ENCODE measurements around the gene ENDOV.
A peak's percentile ranks its signal among the peaks of the same experiment; 100 is the strongest.

Gene ENDOV

GRCh38 chr17:80472996-80473395 lies 58.0 kb downstream of the ENDOV start:
- Histone ChIP-seq H3K9me3 (ENCODE audit: severe bottlenecking) (no peaks in the 10 kb centered on the region), H3K4me3 (ENCODE audit: low read depth, low read length) (no peak overlapping the region), H3K27me3 (ENCODE audit: insufficient read depth, low read depth, severe bottlenecking) (no peaks in the 10 kb centered on the region), H3K36me3 (peaks cover 75% of the 10 kb centered on the region), H3K27ac (no peak overlapping the region)
- no peak for TF ChIP-seq CTCF (IDR thresholded peaks at IDR 0.05; ENCODE audit: low read depth, low read length)
- DNase-seq: no peak

- no peak for TF ChIP-seq CTCF (IDR thresholded peaks at IDR 0.05; ENCODE audit: low read depth, low read length)
- Histone ChIP-seq H3K27me3 (ENCODE audit: insufficient read depth, low read depth, severe bottlenecking) (no peaks in the 10 kb centered on the region), H3K9me3 (ENCODE audit: severe bottlenecking) (no peaks in the 10 kb centered on the region), H3K4me3 (ENCODE audit: low read depth, low read length) (no peak overlapping the region; the same call in 1 of the 2 replicates), H3K36me3 (peaks cover 68% of the 10 kb centered on the region), H3K27ac (no peak overlapping the region)
- DNase-seq: no peak
Observed at GRCh38 chr17:80473701-80474100, 58.7 kb downstream of the ENDOV start.

- peaks cover 61% of the 10 kb centered on the region for H3K36me3 ChIP-seq
- no peaks in the 10 kb centered on the region for H3K27me3 ChIP-seq (ENCODE audit: insufficient read depth, low read depth, severe bottlenecking)
- TF ChIP-seq CTCF (IDR thresholded peaks at IDR 0.05; ENCODE audit: low read depth, low read length): peak; percentile 17; the same call in 1 of the 2 replicates
- peak overlapping the region; percentile 46 for H3K27ac ChIP-seq
- DNase-seq: peak; percentile 78
- peak overlapping the region; percentile 85 for H3K4me3 ChIP-seq (ENCODE audit: low read depth, low read length)
- no peaks in the 10 kb centered on the region for H3K9me3 ChIP-seq (ENCODE audit: severe bottlenecking)
Observed at GRCh38 chr17:80474231-80474960, 59.4 kb downstream of the ENDOV start.

GRCh38 chr17:80474961-80475909 lies 60.3 kb downstream of the ENDOV start:
- H3K9me3 ChIP-seq (ENCODE audit: severe bottlenecking): no peaks in the 10 kb centered on the region
- H3K36me3 ChIP-seq: peaks cover 53% of the 10 kb centered on the region
- H3K27me3 ChIP-seq (ENCODE audit: insufficient read depth, low read depth, severe bottlenecking): no peaks in the 10 kb centered on the region
- H3K27ac ChIP-seq: peak overlapping the region; percentile 46
- peak overlapping the region; percentile 85 for H3K4me3 ChIP-seq (ENCODE audit: low read depth, low read length)
- DNase-seq: peak; percentile 74
- TF ChIP-seq CTCF (IDR thresholded peaks at IDR 0.05; ENCODE audit: low read depth, low read length): no peak

GRCh38 chr17:80475910-80476876 lies 61.2 kb downstream of the ENDOV start, which contains the start of gene NPTX1:
Gene NPTX1, minus strand, starts transcription at chr17:80476607. Its CDS starts 161 bp downstream, at chr17:80476446.
- Histone ChIP-seq H3K27ac (peak within 1 kb of the TSS; percentile 86), H3K4me3 (ENCODE audit: low read depth, low read length) (peak within 1 kb of the TSS; percentile 85), H3K27me3 (ENCODE audit: insufficient read depth, low read depth, severe bottlenecking) (no peaks in the 10 kb centered on the region), H3K36me3 (peaks cover 43% of the 10 kb centered on the region), H3K9me3 (ENCODE audit: severe bottlenecking) (no peaks in the 10 kb centered on the region)
- DNase-seq: peak; percentile 83
- no peak for TF ChIP-seq CTCF (IDR thresholded peaks at IDR 0.05; ENCODE audit: low read depth, low read length)
